Activated CD8-positive, alpha-beta memory T cell treated with anti-CD3 and anti-CD28 coated beads for 1 hour (primary cell): ENCODE measurements around the gene ZFYVE28.

Source experiments
- DNase-seq, 2 donors: peaks; one replicate each; pipeline ENCODE4 v3.0.0-alpha.2; 2020; ENCODE audit warnings: low read depth in 1 of 2; ENCODE audit errors: extremely low read depth in 1 of 2

Gene ZFYVE28

DNA sequence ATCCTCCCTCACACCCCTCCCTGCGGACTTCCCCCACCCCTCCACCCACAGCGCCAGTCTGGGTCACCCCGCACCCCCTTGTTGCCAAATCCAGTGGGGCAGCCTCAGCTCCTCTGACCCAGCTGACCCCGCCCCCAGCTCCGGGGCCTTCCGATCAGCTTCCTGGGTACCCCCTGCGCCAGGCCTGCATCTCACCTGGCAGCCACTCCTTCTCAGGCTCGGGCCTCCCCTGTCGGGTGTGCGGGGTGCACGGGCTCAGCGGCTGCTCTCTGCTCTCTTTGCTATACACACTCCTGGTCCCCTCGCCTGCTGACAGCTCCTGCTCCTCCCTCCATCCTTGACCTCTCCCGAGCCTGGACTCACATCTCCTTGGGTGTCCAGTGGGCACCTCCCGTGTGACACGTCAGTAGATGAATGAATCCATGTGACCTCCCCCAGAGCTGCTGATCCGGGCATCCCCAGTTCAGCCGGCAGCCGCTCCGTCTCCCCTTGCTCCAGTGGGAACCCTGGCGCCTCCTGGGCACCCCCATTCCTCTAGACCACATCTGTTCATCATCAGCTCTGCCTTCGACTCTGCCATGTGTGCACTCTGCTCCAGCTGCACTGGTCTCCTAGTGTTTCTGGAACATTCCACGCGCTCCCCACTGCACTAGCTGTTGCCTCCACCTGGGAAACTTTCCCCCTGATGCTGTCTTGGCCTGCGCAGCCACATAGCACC is 10.2 kb upstream of the ZFYVE28 start:
- DNase-seq: no peak

DNA sequence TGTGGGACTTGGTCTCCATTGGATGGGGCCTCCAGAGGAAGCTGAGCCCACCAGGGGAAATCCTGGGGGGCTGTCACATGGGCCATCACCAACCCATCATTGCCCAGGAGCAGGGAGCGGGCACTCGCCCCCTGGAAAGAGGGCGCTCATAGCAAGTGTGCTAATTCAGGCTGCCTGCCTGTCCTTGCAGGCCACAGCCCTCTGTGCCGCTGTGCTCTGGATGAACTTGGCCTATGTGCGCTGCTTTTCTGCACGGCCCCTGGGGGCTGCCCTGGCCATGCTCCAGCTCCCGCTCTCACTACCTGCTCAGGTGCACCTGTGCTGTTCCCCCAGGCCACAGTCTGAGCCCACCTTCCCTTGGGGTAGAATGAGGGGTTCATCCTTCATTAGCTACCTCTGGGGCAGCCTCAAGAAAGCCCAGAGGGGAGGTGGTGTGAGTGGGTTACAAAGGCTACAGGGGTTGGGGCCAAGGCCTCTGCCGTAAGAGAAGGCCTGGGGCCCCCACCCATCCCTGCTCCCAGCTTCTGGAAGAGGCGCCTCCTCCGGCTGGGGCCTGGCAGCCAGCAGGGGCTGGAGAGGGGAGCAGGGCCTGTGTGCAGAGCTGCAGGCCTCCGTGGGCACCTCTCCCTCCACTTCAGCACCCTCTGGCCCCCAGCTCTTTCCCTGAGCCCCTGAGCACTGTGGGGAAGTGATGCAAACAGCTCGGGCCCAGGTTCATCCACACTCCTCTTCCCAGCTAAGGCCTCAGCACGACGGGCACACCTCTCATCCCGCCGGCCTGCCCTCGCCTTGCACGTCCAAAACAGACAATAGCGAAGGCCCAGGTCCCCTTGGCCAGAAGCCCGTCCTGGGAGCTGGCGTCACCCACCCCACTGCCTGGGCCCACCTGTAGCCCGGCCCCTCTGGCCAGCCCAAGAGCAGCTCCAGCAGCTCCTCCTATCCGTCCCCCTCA is 9.2 kb upstream of the ZFYVE28 start:
- no peak for DNase-seq

DNA sequence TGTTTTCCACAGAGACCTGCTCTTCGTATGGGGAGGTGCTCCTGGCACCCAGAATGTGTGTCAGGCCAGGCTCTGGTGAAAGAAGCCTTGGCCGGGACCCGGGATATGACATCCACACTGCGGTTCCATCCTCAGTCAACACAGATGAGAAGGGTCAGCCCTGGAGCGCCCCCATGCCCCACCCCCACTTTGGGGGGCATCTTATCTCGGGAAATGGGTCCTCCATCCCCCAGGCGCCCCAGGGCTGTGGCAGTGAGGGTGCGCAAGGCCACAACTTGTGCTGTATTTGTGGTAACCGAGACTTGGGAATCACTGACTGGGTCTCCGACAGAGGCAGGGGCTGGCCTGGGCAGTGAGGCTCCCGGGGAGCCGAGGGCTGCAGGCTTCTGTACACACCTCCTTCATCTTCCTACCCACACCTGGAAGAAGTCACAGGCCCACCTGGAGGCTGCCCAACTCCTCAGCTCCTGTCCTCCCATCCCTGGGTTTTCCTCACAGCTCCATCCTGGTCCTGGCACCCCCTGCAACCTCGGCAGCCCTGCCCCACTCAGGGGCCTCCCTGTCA is 8.3 kb upstream of the ZFYVE28 start:
- DNase-seq: no peak

DNA sequence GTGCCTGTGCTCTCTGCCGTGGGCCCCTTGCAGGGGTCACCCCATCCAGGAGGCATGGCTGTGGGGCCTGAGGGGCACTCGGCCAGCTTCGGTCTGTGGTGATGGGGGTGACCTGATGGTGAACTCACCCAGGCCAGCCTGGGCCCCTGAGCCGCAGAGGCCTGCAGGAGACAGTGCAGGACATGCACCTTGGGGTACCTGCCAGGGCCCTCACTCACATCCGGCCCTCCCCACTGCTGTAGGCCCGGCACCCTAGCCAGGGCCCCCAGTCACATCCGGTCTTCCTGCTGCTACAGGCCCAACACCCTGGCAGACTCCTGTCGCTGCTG is 7.6 kb upstream of the ZFYVE28 start:
- DNase-seq: no peak

DNA sequence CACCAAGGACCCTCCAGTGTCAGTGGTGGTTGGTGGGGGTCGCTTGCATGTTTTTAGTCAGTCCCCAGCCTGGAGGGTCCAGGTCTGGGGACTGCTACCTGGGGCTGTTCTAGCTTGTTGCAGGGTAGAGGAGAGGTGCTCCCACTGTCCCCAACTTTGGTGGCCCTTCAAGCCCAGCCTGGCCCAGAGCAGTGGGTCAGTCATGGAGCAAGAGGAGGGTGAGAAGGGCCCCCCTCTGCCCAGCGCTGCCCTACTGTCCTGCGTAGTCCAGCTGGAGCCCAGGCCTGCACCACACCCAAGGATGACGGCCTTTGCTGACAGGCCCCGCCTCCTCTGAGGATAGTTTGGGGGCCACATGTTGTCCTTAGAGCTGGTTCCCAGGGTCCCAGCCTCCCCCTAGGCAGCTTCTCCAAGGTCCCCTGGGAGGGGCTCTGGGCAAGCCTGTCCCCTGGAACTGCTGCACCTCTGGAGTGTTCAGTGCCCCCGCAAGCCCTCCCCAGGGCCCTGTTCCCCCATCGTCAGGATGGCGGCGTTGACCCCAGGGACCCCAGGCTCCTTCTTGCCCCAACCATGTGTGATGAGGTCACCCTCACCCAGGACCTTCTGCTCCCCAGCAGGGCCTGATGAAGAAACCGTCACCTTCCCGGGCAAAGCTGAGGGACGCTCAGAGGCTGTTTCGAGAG is 7.1 kb upstream of the ZFYVE28 start:
- DNase-seq: no peak

DNA sequence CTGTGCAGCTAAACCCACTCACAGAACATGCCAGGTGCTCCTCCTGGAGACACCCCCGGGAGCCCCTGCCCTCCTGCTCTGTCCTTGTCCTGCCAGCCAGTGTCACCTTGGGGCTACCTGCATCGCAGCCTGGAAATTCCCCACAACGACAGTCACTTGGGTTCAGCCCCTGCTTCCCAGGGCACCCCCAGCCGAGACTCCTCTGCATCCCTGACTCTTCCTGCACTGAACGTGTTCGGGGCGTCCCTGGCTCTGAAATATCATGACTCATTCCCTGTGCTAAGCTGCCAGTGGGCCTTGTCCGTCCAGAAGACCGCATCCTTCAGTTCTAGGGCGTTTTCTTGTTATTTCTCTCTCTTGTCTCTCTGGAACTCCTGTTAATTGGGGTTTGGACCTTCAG is 6.1 kb upstream of the ZFYVE28 start:
- DNase-seq: no peak

DNA sequence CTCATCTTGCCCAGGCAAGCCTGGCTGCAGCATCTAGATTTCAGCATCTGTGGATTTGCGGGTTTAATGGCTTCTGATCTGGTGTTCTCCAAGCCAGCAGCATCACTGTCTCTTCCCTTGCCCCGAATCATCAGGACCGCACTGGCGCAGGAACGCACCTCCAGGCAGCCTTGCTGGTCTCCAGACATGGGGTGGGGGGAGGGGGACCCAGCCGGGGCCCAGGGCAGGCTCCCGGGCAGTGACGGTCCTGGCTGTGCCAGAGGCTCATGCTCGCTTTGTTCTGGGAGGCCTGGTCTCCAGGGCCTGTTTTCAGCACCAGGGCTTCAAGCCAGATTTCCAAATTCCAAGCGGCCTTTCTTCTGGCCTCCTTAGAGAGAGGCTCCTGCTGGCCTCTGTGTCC is 5.2 kb upstream of the ZFYVE28 start:
- no peak for DNase-seq

DNA sequence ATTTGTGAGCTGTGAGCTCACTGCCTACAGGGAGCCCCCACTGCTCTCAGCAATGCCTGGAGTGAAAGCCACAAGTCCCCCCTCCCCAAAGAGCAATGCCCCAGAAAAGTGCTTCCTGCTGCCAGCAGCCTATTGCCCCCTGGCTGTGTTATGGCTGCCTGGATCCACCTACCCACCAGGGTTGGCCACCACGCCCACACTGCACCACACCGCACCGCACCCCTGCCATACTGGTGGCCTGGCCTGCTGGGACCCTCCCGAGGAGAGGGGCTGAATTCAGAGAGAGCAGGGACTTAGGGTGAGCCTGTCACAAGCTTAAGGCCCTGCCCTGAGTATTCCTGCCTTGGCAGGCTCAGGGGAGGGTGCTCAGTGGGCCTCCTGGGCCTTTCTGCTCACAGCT is 4.6 kb upstream of the ZFYVE28 start:
- no peak for DNase-seq

DNA sequence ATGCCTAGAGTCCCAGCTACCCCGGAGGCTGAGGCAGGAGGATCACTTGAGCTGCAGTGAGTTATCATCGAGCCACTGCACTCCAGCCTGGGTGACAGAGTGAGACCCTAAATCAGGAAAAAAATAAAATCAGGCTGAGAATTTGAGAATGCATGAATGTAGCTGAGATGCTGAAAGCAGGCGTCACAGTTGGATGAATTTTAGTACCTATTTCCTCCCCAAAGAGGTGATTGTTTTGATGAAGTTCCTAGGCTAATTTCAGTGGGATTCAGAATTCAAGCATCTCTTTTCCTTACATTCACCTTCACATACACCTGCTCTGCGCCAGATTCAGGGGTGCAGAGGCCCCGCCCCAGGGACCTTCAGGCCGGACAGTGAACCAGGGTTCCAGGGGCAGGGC is 3.5 kb upstream of the ZFYVE28 start:
- no peak for DNase-seq

DNA sequence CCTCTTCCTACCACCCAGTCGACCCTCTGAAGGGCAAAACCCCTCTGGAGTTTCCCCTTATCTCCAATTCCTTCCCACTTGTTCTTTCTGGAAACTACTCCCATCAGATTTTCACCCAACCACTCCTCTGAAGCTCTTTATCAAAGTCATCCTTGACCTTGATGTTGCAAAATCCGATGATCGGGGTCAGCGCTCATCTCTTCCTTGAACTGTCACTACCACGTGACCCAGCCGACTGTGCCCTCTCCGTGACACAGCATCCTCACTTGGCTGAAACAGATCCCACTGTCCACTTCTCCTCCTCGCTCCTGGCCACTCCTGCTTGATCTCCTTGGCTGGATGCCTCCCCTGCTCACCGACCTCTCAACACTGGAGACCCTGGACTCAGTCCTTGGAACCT is 1.4 kb upstream of the ZFYVE28 start:
- no peak for DNase-seq

DNA sequence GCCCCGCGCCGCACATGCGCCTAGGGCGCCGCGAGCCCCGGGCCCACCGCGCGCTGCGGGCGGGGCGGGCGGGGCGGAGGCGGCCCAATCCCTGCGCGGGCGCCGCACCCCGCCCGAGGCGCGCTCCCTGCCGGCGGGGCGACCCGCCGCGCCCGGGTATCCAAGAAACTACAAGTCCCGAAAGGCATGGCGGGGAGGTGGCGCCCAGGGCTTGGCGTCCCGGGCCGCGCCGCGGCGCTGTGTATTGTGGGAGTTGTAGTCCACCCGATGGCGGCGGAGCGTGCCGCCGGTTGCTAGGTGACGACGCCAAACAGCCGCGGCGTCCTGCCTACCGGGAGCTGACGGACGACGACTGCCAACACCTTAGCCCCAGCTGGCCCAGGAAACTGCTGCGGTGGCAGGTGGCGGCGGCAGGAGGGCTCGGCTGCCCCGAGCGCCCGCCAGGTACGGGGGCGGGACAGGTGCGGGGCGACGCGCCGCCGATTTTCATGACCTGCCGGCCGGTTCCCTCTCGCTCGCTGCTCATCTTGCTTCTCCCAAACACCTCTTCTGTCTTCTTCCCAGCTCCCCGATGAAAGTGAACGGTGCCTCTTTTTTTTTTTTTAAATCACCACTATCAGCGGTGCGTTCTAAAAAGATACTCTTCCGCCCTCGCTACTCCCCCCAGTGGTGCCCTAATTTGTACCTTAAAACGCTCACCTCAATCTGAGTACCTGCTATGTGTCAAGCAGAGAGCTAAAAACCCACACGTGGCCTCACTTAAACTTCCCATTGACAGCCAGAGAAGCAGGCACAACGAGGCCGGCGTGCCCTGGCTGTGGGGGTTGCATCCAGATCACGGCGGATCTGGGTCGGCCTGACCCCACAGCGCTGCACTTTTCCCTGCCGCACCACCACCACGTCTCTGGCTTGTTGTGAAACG is 466 bp upstream of the ZFYVE28 start, which contains the start of gene CFAP99:
Gene CFAP99 (plus strand): TSS at position 306 of the 922 bp plus-strand sequence.
- DNase-seq: peak; percentile 94 to 97

DNA sequence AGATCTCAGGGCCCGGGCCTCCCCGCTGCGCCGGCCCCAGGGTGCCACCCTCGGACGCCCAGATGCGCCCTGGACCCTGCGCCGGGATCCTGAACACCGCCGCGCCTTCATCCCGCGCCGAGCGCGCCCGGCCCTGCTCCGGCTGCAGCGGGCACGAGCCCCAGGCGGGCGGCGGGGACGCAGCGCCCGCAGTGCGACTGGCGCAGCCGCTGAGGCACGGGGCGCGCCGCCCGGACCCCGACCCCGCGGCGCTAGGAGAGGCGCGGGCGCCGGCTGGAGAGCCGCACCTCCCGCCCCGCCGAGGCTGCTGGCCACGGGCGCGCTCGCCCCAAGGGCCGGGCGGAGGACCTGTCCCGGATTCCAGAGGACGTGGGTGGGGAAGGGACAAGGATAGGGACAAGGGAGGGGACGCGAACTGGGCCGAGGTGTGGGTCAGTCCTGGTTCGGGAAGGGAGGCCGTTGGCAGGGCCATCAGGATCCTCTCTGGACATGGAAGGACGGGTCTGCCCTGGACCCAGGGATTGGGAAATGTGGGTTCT is 1.1 kb downstream of the ZFYVE28 start:
- DNase-seq: no peak

DNA sequence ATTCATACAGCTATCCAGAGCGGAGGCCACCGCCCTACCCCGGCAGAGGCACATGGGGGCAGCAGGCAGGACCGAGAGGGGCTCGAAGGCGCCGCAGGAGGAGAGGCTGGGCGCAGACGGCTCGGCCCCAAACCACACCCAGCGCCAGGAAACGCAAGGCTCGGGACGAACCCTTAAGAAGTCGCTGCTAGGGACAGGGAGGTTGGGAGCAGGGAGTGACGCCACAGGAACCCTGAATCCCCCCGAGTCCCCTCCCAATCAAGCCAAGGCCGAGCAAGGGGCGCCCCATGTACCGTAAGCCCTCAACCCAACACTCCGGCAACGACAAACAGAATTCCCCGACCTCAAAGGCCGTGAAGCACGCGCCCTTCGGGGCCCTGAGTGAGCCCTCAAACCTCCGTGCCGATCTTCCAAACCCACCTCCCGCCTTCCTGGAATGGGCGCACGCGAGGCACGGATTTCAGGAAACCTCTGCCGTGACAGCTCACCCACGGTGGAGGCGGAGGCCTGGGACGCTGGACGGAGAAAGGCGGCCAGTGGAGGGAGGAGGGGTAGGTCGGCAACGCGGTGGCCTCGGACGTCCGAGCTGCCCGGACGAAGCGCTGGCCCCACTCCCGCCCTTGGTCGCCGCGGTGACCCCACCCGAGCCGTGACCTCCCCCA is 1.8 kb downstream of the ZFYVE28 start:
- DNase-seq: no peak

DNA sequence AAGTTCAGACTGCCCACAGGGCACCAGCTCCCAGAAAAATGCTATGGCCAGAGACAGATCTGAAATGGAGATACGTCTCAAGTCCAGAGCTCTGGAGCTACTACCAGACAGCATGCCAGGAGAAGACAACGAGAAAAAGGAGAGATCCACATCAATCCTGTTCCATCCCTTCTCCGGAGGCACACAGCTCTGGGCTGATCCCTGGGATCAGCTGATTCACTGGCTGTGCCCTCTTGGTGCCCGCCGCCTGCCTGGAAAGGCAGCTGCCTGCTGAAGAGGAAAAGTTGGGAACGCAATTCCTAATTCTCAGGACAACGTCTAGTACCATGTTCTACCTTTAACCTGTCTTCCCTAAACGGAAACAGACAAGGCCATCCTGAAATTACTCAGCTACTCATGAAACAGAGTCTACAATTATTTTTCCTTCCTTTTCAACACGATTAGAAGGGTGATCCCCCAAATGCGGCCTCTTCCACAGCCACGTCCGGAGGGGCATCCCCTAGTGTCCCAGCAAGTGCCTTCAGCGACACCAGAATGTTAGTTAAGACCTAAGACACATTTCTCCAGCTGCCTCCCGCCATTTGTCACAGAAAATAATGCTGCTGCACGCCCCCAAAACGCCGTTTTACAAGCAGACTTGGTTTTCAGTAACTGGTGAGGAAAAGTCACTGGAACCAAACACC is 2.4 kb downstream of the ZFYVE28 start:
- no peak for DNase-seq

DNA sequence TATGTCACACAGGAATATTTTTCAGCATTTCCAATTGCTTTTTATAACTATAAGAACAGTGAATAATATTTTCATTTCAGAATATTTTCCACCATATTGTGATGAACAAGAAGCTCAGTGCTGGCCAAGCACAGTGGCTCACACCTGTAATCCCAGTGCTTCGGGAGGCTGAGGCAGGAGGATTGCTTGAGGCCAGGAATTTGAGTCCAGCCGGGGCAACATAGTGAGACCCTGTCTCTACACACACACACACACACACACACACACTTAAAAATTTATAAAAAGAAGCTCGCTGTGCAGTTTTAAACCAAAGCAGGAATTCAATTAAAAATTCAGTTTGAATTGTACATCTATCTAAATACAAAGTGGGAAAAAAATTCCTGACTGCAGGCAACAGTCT is 3.2 kb downstream of the ZFYVE28 start:
- no peak for DNase-seq

DNA sequence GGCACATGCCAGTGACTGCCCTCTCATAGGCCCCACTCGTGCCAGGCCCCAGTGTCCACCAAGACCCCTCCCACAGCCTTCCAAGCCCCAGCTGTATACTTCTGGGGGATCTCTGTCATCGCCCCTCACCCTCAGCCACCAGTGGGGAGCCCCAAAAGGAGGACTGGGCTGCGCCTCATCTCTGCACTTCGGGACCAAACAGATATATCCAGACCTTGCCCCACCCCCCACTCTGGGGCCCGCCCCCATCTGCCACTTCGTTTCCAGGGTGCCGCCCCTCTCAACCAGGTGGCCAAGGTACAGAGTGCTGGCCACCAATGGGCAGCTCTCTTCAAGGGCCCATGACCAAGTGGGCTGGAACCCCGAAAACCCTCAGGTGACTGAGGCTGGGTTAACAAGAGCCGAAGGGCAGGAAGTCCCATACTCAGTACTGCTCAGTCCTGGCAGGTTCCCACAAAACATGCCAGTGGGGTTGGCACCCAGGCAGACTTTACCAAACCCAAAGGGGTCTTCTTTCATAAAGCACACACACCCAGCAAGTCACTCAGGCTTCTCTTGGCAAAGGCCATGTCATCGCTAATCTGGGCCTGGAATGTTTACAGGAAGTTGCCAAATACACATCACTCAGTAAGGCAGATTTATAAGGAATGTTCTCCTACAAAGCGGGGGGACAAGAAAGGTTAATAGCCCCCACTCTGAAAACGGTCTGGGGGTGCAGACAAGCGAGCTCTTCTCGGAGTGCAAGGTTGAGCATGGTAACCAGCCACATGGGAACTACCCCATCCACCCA is 4.4 kb downstream of the ZFYVE28 start:
- no peak for DNase-seq

DNA sequence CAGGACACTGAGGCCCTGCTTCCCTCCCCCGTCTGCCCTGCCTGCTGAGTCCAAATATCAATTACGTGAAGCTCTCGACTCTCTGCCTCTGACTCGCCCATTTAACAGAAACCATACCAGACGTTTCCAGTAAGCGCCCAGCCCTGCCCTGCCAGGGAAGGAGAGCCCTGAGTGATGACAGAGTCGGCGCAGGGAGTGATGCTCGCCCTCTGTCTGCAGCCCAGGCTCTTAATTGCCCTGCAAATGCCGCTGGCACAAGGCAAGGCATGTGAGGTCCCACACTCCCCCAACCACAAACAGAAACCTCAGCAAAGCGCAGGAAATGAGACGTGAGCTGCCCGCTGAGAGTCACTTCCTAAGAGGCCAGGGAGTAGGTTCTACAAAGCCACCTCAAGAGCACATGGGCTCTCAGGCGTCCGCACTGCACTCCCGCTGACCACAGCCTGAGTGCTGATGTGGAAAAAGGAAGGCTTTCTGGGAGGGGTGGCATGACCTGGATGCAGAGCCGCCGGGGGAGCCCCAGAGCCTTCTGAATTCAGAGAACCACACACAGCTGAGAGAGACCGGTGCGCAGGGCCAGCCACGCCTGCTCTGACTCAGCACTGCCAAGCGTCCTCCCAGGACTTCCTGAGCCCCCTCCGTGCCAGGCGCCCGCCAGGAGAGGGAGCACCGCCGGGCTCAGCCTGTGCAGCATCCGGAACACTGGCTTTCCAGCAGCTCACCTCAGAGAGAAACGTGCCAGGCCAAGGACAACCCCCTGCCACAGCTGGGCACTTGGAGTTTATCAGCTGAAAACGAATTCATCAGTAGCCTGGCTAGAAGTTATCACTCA is 5.3 kb downstream of the ZFYVE28 start:
- peak; percentile 74 to 83 for DNase-seq
